Kidney epithelial cell (primary cell): ENCODE data around the gene LMO4. TPM values are rescaled to one million over a fixed set of nuclear protein-coding genes. Genes with fewer than 3 reads are reported as not detected.

Experiments
- DNase-seq: peaks from one replicate; pipeline ENCODE4 v3.0.0-alpha.2; 2010; ENCODE audit warnings: low read depth
- H3K27me3 ChIP-seq: 2 replicates; pipeline ENCODE4 v1.6.0; 2011; ENCODE audit warnings: low read length; ENCODE audit not compliant: control insufficient read depth, insufficient read depth
- H3K36me3 ChIP-seq: 2 replicates; pipeline ENCODE4 v1.5.1; 2011; ENCODE audit warnings: low read length; ENCODE audit not compliant: control insufficient read depth, insufficient read depth
- H3K4me3 ChIP-seq: 2 replicates; pipeline ENCODE4 v1.5.1; 2011; ENCODE audit warnings: low read depth, mild to moderate bottlenecking, control low read depth, low read length
- CTCF ChIP-seq: IDR thresholded peaks from 2 replicates; pipeline ENCODE4 v1.5.1; 2011; ENCODE audit warnings: mild to moderate bottlenecking, moderate library complexity, low read length, control low read depth, inconsistent platforms; ENCODE audit not compliant: insufficient read depth, poor library complexity, severe bottlenecking
- total RNA-seq: library from RNA; depleted of rRNA; stranded (reverse); fragments of >200 nt; gene quantifications from 2 replicates; pipeline ENCODE4 v1.2.3, GENCODE V29; 2015

The LMO4 gene
- total RNA-seq, 1 donor from 2014 or later, result 38.7 TPM

- H3K27me3 ChIP-seq, result no peaks in the 10 kb centered on the region
- DNase-seq, result no peak
- no peaks in the 10 kb centered on the region for H3K36me3 ChIP-seq
- H3K4me3 ChIP-seq, result no peak overlapping the region
- no peak for TF ChIP-seq CTCF
Observed at GRCh38 chr1:87344231-87344630, 15.6 kb downstream of the LMO4 start.

- DNase-seq, result no peak
- no peak for TF ChIP-seq CTCF
- Histone ChIP-seq H3K4me3 (no peak overlapping the region), H3K36me3 (no peaks in the 10 kb centered on the region), H3K27me3 (no peaks in the 10 kb centered on the region)
Observed at GRCh38 chr1:87346130-87346814, 17.6 kb downstream of the LMO4 start.

- Histone ChIP-seq H3K27me3 (no peaks in the 10 kb centered on the region), H3K4me3 (no peak overlapping the region), H3K36me3 (no peaks in the 10 kb centered on the region)
- DNase-seq, result no peak
- no peak for TF ChIP-seq CTCF
Observed at GRCh38 chr1:87348341-87349019, 19.8 kb downstream of the LMO4 start.

GRCh38 chr1:87349036-87349435, 20.4 kb downstream of the LMO4 start:
- Histone ChIP-seq H3K4me3 (no peak overlapping the region), H3K27me3 (no peaks in the 10 kb centered on the region), H3K36me3 (no peaks in the 10 kb centered on the region)
- DNase-seq, result no peak
- TF ChIP-seq CTCF, result no peak

GRCh38 chr1:87355894-87356293, 27.2 kb downstream of the LMO4 start:
- no peak overlapping the region for H3K4me3 ChIP-seq
- no peaks in the 10 kb centered on the region for H3K27me3 ChIP-seq
- no peaks in the 10 kb centered on the region for H3K36me3 ChIP-seq
- no peak for DNase-seq
- TF ChIP-seq CTCF, result no peak
